ENCODE measurements around the gene LAMA5. TPM values are rescaled to one million over a fixed set of nuclear protein-coding genes. Genes with fewer than 3 reads are reported as not detected.
"Not testable (repeated sequence)": the region's sequence is repeated elsewhere in the genome, so short reads cannot be mapped to it uniquely, and the experiment has no call there.

LAMA5 gene
- polyA plus RNA-seq, 1 of the 3 experiments (the other 2 are of a cell fraction) = 27.2 TPM

- H3K9me2 ChIP-seq = no peaks in the 10 kb centered on the region
- H3F3A ChIP-seq (replicated peaks; ENCODE audit: insufficient read depth) = peaks cover 10% of the 10 kb centered on the region
- no peaks in the 10 kb centered on the region for H4K20me1 ChIP-seq (ENCODE audit: insufficient read depth)
- peak overlapping the region in 1 of 2 experiments; percentile 45; a peak in 1 of 4 replicates for H3K27ac ChIP-seq (ENCODE audit: low read depth in 2 of 2, low read length in 1 of 2)
- H3K36me3 ChIP-seq (replicated peaks in 1 of 2; ENCODE audit: control insufficient read depth in 1 of 2, insufficient read depth in 2 of 2, low read length in 1 of 2) = peaks cover 0 to 5% of the 10 kb centered on the region in 2 experiments
- POLR2A ChIA-PET = no interaction called here
- no peak overlapping the region for H2AFZ ChIP-seq (ENCODE audit: low read depth)
- no peaks in the 10 kb centered on the region for H3K9me3 ChIP-seq
- H3K4me1 ChIP-seq (ENCODE audit: control insufficient read depth in 1 of 2, insufficient read depth in 2 of 2, low read depth in 1 of 2, low read length in 1 of 2) = peaks cover 12 to 65% of the 10 kb centered on the region in 2 experiments; a peak in 3 of 4 replicates
- peak; percentile 57 for DNase-seq
- peaks cover 2% of the 10 kb centered on the region; the same call in 1 of the 2 replicates for H3K79me2 ChIP-seq (ENCODE audit: insufficient read depth)
- TF ChIP-seq POLR2AphosphoS5 (IDR thresholded peaks at IDR 0.05; ENCODE audit: low read depth, low read length) = peak; percentile 8; the same call in 1 of the 2 replicates
- TF ChIP-seq MXI1 (IDR thresholded peaks at IDR 0.05; ENCODE audit: low read depth, low read length) = 0 out of 2 replicates have a peak, but pooled peaks have one; percentile 26
- TF ChIP-seq REST (IDR thresholded peaks at IDR 0.05; ENCODE audit: low read depth, low read length) = no peak
- 70% methylated on average over 20 of the region's 24 CpGs for WGBS (ENCODE audit: low lambda C conversion rate)
- H3K4me3 ChIP-seq (ENCODE audit: low read depth in 2 of 2, low read length in 1 of 2) = no peak overlapping the region
- H3K27me3 ChIP-seq (ENCODE audit: insufficient read depth) = no peaks in the 10 kb centered on the region
- H3K4me2 ChIP-seq = no peak overlapping the region
- H3K9ac ChIP-seq = no peak overlapping the region
- CTCF ChIA-PET = interaction anchor here (1.2 to 1.3 kb wide), 2 partner anchors 22 to 31 kb away, joined by 3 to 5 read pairs; no protein-coding TSS in a partner anchor
Observed at GRCh38 chr20:62374331-62375152, 7.4 kb upstream of the LAMA5 start.

GRCh38 chr20:62373631-62374179, 6.6 kb upstream of the LAMA5 start:
- H3K9me3 ChIP-seq; H3F3A ChIP-seq (replicated peaks; ENCODE audit: insufficient read depth); H3K4me3 ChIP-seq (ENCODE audit: low read depth in 2 of 2, low read length in 1 of 2); H3K9me2 ChIP-seq; H3K4me2 ChIP-seq; H3K9ac ChIP-seq; H2AFZ ChIP-seq (ENCODE audit: low read depth); DNase-seq; H3K27me3 ChIP-seq (ENCODE audit: insufficient read depth); H4K20me1 ChIP-seq (ENCODE audit: insufficient read depth); H3K36me3 ChIP-seq (replicated peaks in 1 of 2; ENCODE audit: control insufficient read depth in 1 of 2, insufficient read depth in 2 of 2, low read length in 1 of 2); POLR2A ChIA-PET; H3K79me2 ChIP-seq (ENCODE audit: insufficient read depth): not testable (repeated sequence)
- Histone ChIP-seq H3K27ac (ENCODE audit: low read depth in 2 of 2, low read length in 1 of 2) (peak overlapping the region in 1 of 2 experiments; percentile 43; a peak in 1 of 4 replicates), H3K4me1 (ENCODE audit: control insufficient read depth in 1 of 2, insufficient read depth in 2 of 2, low read depth in 1 of 2, low read length in 1 of 2) (peaks cover 19 to 73% of the 10 kb centered on the region in 2 experiments; a peak in 3 of 4 replicates)
- WGBS (ENCODE audit: low lambda C conversion rate) = 92% methylated on average over 26 of the region's 40 CpGs
- CTCF ChIA-PET = interaction anchor here (1.2 to 12.0 kb wide), 2 partner anchors 7 to 31 kb away, joined by 3 to 127 read pairs; no protein-coding TSS in a partner anchor
